H9 (cell line): ENCODE measurements around the gene DKK3. TPM values are rescaled to one million over a fixed set of nuclear protein-coding genes. Genes with fewer than 3 reads are reported as not detected.

ENCODE experiments used
- DNase-seq: peaks from one replicate; pipeline ENCODE4 v3.0.0-alpha.2; 2017
- H2AFZ ChIP-seq: one replicate; pipeline ENCODE4 v1.6.1; 2013; ENCODE audit warnings: mild to moderate bottlenecking, low read length, control low read depth, moderate library complexity
- H2AK5ac ChIP-seq: 2 replicates; pipeline ENCODE4 v1.6.1; 2013; ENCODE audit warnings: low read length, control low read depth, mixed read lengths; ENCODE audit not compliant: insufficient read length
- H2BK120ac ChIP-seq: one replicate; pipeline ENCODE4 v1.6.1; 2013; ENCODE audit warnings: low read depth, mild to moderate bottlenecking, low read length, control low read depth, inconsistent platforms; ENCODE audit not compliant: poor library complexity, severe bottlenecking
- H2BK12ac ChIP-seq: 2 replicates; pipeline ENCODE4 v1.6.1; 2013; ENCODE audit warnings: low read length, control low read depth, mixed read lengths, low read depth; ENCODE audit not compliant: insufficient read length
- H2BK15ac ChIP-seq: 2 replicates; pipeline ENCODE4 v1.6.1; 2013; ENCODE audit warnings: low read depth, low read length, control low read depth
- H2BK20ac ChIP-seq: one replicate; pipeline ENCODE4 v1.6.1; 2013; ENCODE audit warnings: low read depth, mild to moderate bottlenecking, low read length, control low read depth, inconsistent platforms; ENCODE audit not compliant: poor library complexity, severe bottlenecking
- H2BK5ac ChIP-seq: 2 replicates; pipeline ENCODE4 v1.6.1; 2013; ENCODE audit warnings: low read length, control low read depth, mixed read lengths; ENCODE audit not compliant: insufficient read length
- H3K14ac ChIP-seq: 2 replicates; pipeline ENCODE4 v1.6.1; 2013; ENCODE audit warnings: low read length, control low read depth; ENCODE audit not compliant: insufficient read depth
- H3K18ac ChIP-seq: 2 replicates; pipeline ENCODE4 v1.6.1; 2013; ENCODE audit warnings: low read depth, mild to moderate bottlenecking, mixed read lengths, low read length, control low read depth; ENCODE audit not compliant: insufficient read length
- H3K23ac ChIP-seq: 2 replicates; pipeline ENCODE4 v1.6.1; 2013; ENCODE audit warnings: low read length, control low read depth, mixed read lengths, low read depth; ENCODE audit not compliant: insufficient read length
- H3K23me2 ChIP-seq: 2 replicates; pipeline ENCODE4 v1.6.1; 2013; ENCODE audit warnings: low read depth, mild to moderate bottlenecking, mixed read lengths, low read length, control low read depth; ENCODE audit not compliant: insufficient read length, poor library complexity, severe bottlenecking
- H3K27ac ChIP-seq: 2 replicates; pipeline ENCODE4 v1.5.1; 2013; ENCODE audit warnings: low read length, control low read depth, mixed read lengths, low read depth; ENCODE audit not compliant: insufficient read length
- H3K27me3 ChIP-seq: 2 replicates; pipeline ENCODE4 v1.6.1; 2013; ENCODE audit warnings: low read length, control low read depth, inconsistent platforms; ENCODE audit not compliant: insufficient read depth
- H3K4ac ChIP-seq: 2 replicates; pipeline ENCODE4 v1.6.1; 2013; ENCODE audit warnings: low read depth, mild to moderate bottlenecking, control low read depth, inconsistent platforms, low read length, moderate library complexity
- H3K4me1 ChIP-seq: 2 replicates; pipeline ENCODE4 v1.6.1; 2013; ENCODE audit warnings: low read length, control low read depth, inconsistent platforms; ENCODE audit not compliant: insufficient read depth
- H3K4me2 ChIP-seq: 2 replicates; pipeline ENCODE4 v1.6.1; 2013; ENCODE audit warnings: low read length, control low read depth, mixed read lengths; ENCODE audit not compliant: insufficient read length, insufficient read depth
- H3K56ac ChIP-seq: 2 replicates; pipeline ENCODE4 v1.6.1; 2013; ENCODE audit warnings: low read depth, mild to moderate bottlenecking, mixed read lengths, low read length, control low read depth; ENCODE audit not compliant: insufficient read length
- H3K79me1 ChIP-seq: 2 replicates; pipeline ENCODE4 v1.6.1; 2013; ENCODE audit warnings: low read depth, mild to moderate bottlenecking, moderate library complexity, low read length, control low read depth, inconsistent platforms; ENCODE audit not compliant: insufficient read depth, poor library complexity, severe bottlenecking
- H3K79me2 ChIP-seq: 2 replicates; pipeline ENCODE4 v1.6.1; 2013; ENCODE audit warnings: low read length, control low read depth, inconsistent platforms; ENCODE audit not compliant: insufficient read depth
- H3K9ac ChIP-seq: 2 replicates; pipeline ENCODE4 v1.6.1; 2013; ENCODE audit warnings: low read length, control low read depth, mixed read lengths; ENCODE audit not compliant: insufficient read length; ENCODE audit errors: extremely low read depth
- H3K9me3 ChIP-seq: one replicate; pipeline ENCODE4 v1.6.1; 2013; ENCODE audit warnings: low read depth, low read length, inconsistent platforms; ENCODE audit not compliant: control insufficient read depth
- H3T11ph ChIP-seq: one replicate; pipeline ENCODE4 v1.6.1; 2013; ENCODE audit warnings: mild to moderate bottlenecking, low read length, control low read depth, inconsistent platforms
- H4K20me1 ChIP-seq: one replicate; pipeline ENCODE4 v1.6.1; 2013; ENCODE audit not compliant: control insufficient read depth, insufficient read length, insufficient read depth
- H4K5ac ChIP-seq: 2 replicates; pipeline ENCODE4 v1.6.1; 2013; ENCODE audit warnings: low read depth, mild to moderate bottlenecking, mixed read lengths, low read length, control low read depth; ENCODE audit not compliant: insufficient read length
- H4K8ac ChIP-seq: replicated peaks from 2 replicates; pipeline ENCODE4 v1.6.1; 2013; ENCODE audit warnings: low read length, control low read depth, mixed read lengths, low read depth; ENCODE audit not compliant: insufficient read length
- H4K91ac ChIP-seq: 2 replicates; pipeline ENCODE4 v1.6.1; 2013; ENCODE audit warnings: low read depth, mild to moderate bottlenecking, moderate library complexity, mixed read lengths, low read length, control low read depth; ENCODE audit not compliant: insufficient read length
- H3K27ac Mint-ChIP-seq, 3 experiments: 2 replicates in 2 of 3; 3 replicates in 1 of 3; pipeline ENCODE4 v1.8.0; 2020 to 2021; ENCODE audit warnings: mixed read lengths in 3 of 3, mild to moderate bottlenecking in 1 of 3, moderate library complexity in 1 of 3
- H3K27me3 Mint-ChIP-seq: 2 replicates; pipeline ENCODE4 v1.8.0; 2021; ENCODE audit warnings: low read depth, mild to moderate bottlenecking, moderate library complexity, mixed read lengths
- H3K36me3 Mint-ChIP-seq, 3 experiments: 2 replicates in 2 of 3; 3 replicates in 1 of 3; pipeline ENCODE4 v1.8.0; 2020 to 2021; ENCODE audit warnings: low read depth in 3 of 3, mixed read lengths in 3 of 3; ENCODE audit not compliant: insufficient read depth in 1 of 3
- H3K4me1 Mint-ChIP-seq, 2 experiments: 2 replicates each; pipeline ENCODE4 v1.8.0; 2020; ENCODE audit warnings: mixed read lengths in 2 of 2
- H3K4me3 Mint-ChIP-seq, 2 experiments: 2 replicates in 1 of 2; 3 replicates in 1 of 2; pipeline ENCODE4 v1.8.0; 2020 to 2021; ENCODE audit warnings: mild to moderate bottlenecking in 2 of 2, mixed read lengths in 2 of 2, moderate library complexity in 1 of 2
- H3K9me3 Mint-ChIP-seq, 2 experiments: 2 replicates in 1 of 2; 3 replicates in 1 of 2; pipeline ENCODE4 v1.8.0; 2020; ENCODE audit warnings: mild to moderate bottlenecking in 2 of 2, mixed read lengths in 2 of 2, moderate library complexity in 1 of 2
- WGBS: extraction: QIAGEN DNeasy Blood & Tissue Kit; methylation state at CpG from one replicate; pipeline ENCODE4 v1.1.7; 2013; ENCODE audit warnings: missing lambda C conversion rate, low lambda C conversion rate, mixed read lengths; ENCODE audit not compliant: insufficient read length; ENCODE audit errors: extremely low coverage; 5-methylcytosine and 5-hydroxymethylcytosine counted together
- total RNA-seq: library from RNA; stranded (reverse); gene quantifications from 2 replicates; pipeline ENCODE4 v1.2.1, GENCODE V29; 2021
- TF ChIP-seq, protein P1 (sequence below): fragments of 200-600 bp; sonication (generic); conservative IDR thresholded peaks from 3 replicates; pipeline ENCODE4 v1.8.0; 2021; ENCODE audit warnings: antibody characterized with exemption, mild to moderate bottlenecking

DKK3 gene
- total RNA-seq, 1 experiment from 2014 or later, result 17.1 TPM

DNA sequence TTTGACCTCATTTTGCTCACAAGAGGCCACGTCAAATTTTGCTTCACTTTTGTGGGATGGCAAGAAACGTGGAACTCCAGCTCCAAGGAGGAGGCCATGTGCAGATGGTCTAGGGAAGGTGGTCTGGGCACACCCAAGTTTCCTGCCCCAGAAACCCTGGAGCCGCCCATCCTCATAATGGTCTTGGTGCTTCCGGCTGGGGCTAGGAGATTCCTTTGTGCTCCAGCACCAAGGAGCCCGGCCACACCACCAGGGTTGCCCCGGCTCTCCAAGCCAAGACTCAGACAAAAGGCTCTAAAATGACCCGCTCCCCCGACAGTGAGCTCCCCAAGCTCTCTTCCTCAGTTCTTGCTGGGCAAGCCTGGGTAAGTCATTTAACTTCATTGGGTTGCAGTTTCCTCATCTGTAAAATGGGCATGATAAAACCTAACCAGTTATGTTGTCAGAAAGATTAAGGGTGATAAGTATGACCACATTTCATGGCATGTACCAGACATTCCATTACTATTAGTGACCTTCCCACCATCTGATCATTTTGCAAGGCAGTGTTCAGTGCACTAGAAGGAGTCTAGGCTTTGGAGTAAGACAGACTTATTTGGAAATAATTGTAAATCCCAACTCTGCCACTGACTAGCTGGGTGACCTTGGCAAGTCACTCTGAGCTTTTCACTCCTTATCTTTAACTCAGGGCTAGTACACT, 23.3 kb downstream of the DKK3 start:
- no CpG with 5 or more reads among the region's 8 CpGs for WGBS
- H3K18ac ChIP-seq, result no peak overlapping the region
- peak overlapping the region; percentile 41 for H2AK5ac ChIP-seq
- H2BK20ac ChIP-seq, result no peak overlapping the region
- H3K4ac ChIP-seq, result no peak overlapping the region
- no peak overlapping the region for H2BK120ac ChIP-seq
- H4K8ac ChIP-seq, result no peak overlapping the region
- H3K27ac ChIP-seq, result no peak overlapping the region
- no peaks in the 10 kb centered on the region for H3K27me3 Mint-ChIP-seq
- H3K9me3 ChIP-seq, result no peaks in the 10 kb centered on the region
- no peak overlapping the region for H2AFZ ChIP-seq
- DNase-seq, result peak; percentile 21
- no peak overlapping the region for H3K4me3 Mint-ChIP-seq
- no peak overlapping the region for H3K9ac ChIP-seq
- no peaks in the 10 kb centered on the region for H3K79me2 ChIP-seq
- H3K27ac Mint-ChIP-seq, result no peak overlapping the region
- H3K27me3 ChIP-seq, result no peaks in the 10 kb centered on the region
- H3K23ac ChIP-seq, result no peak overlapping the region
- no peak overlapping the region for H4K91ac ChIP-seq
- H2BK12ac ChIP-seq, result no peak overlapping the region
- no peak overlapping the region for H3T11ph ChIP-seq
- no peaks in the 10 kb centered on the region for H3K79me1 ChIP-seq
- H3K9me3 Mint-ChIP-seq, result peaks cover 0 to 2% of the 10 kb centered on the region in 2 experiments; a peak in 1 of 5 replicates
- peaks cover 3% of the 10 kb centered on the region; the same call in 1 of the 2 replicates for H3K4me1 ChIP-seq
- H3K23me2 ChIP-seq, result no peaks in the 10 kb centered on the region
- H3K4me2 ChIP-seq, result no peak overlapping the region
- no peak overlapping the region for H4K5ac ChIP-seq
- TF ChIP-seq, protein P1, sequence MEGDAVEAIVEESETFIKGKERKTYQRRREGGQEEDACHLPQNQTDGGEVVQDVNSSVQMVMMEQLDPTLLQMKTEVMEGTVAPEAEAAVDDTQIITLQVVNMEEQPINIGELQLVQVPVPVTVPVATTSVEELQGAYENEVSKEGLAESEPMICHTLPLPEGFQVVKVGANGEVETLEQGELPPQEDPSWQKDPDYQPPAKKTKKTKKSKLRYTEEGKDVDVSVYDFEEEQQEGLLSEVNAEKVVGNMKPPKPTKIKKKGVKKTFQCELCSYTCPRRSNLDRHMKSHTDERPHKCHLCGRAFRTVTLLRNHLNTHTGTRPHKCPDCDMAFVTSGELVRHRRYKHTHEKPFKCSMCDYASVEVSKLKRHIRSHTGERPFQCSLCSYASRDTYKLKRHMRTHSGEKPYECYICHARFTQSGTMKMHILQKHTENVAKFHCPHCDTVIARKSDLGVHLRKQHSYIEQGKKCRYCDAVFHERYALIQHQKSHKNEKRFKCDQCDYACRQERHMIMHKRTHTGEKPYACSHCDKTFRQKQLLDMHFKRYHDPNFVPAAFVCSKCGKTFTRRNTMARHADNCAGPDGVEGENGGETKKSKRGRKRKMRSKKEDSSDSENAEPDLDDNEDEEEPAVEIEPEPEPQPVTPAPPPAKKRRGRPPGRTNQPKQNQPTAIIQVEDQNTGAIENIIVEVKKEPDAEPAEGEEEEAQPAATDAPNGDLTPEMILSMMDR, result no peak
- no peak overlapping the region for H2BK15ac ChIP-seq
- peaks cover 16 to 17% of the 10 kb centered on the region in 2 experiments for H3K4me1 Mint-ChIP-seq
- no peak overlapping the region for H3K56ac ChIP-seq
- H3K14ac ChIP-seq, result no peak overlapping the region
- H4K20me1 ChIP-seq, result no peaks in the 10 kb centered on the region
- H3K36me3 Mint-ChIP-seq, result peaks cover 0 to 8% (median 5%) of the 10 kb centered on the region in 3 experiments; a peak in 6 of 7 replicates
- H2BK5ac ChIP-seq, result no peak overlapping the region
